ENCODE results near the gene CCS.

Gene CCS

GRCh38 chr11:66556086-66556485 lies 36.9 kb upstream of the CCS start:
- H3K4me3 Mint-ChIP-seq, result no peak overlapping the region
- H3K36me3 Mint-ChIP-seq, result no peaks in the 10 kb centered on the region
- no peak overlapping the region for H3K27ac Mint-ChIP-seq
- no peaks in the 10 kb centered on the region for H3K9me3 Mint-ChIP-seq
- peaks cover 6% of the 10 kb centered on the region for H3K4me1 Mint-ChIP-seq
- H3K27me3 Mint-ChIP-seq, result peaks cover 4% of the 10 kb centered on the region

GRCh38 chr11:66557733-66558326 lies 35.2 kb upstream of the CCS start:
- H3K27me3 Mint-ChIP-seq, result peaks cover 4% of the 10 kb centered on the region
- no peak overlapping the region for H3K27ac Mint-ChIP-seq
- H3K4me1 Mint-ChIP-seq, result peaks cover 6% of the 10 kb centered on the region
- H3K9me3 Mint-ChIP-seq, result no peaks in the 10 kb centered on the region
- H3K36me3 Mint-ChIP-seq, result no peaks in the 10 kb centered on the region
- H3K4me3 Mint-ChIP-seq, result no peak overlapping the region

- Mint-ChIP-seq H3K4me1 (peaks cover 6% of the 10 kb centered on the region), H3K36me3 (no peaks in the 10 kb centered on the region), H3K4me3 (peak overlapping the region; percentile 51), H3K27ac (no peak overlapping the region), H3K27me3 (peaks cover 4% of the 10 kb centered on the region), H3K9me3 (no peaks in the 10 kb centered on the region)
Observed at GRCh38 chr11:66559142-66559865, 33.7 kb upstream of the CCS start.

- peaks cover 4% of the 10 kb centered on the region for H3K27me3 Mint-ChIP-seq
- no peak overlapping the region for H3K27ac Mint-ChIP-seq
- no peaks in the 10 kb centered on the region for H3K36me3 Mint-ChIP-seq
- no peak overlapping the region for H3K4me3 Mint-ChIP-seq
- no peaks in the 10 kb centered on the region for H3K9me3 Mint-ChIP-seq
- H3K4me1 Mint-ChIP-seq, result peaks cover 6% of the 10 kb centered on the region
Observed at GRCh38 chr11:66559866-66560676, 32.9 kb upstream of the CCS start.

GRCh38 chr11:66561178-66561974 lies 31.6 kb upstream of the CCS start:
- Mint-ChIP-seq H3K4me1 (peaks cover 6% of the 10 kb centered on the region), H3K36me3 (peaks cover 1% of the 10 kb centered on the region), H3K27ac (no peak overlapping the region), H3K9me3 (no peaks in the 10 kb centered on the region), H3K27me3 (peaks cover 4% of the 10 kb centered on the region), H3K4me3 (no peak overlapping the region)

GRCh38 chr11:66561975-66562248 lies 31.1 kb upstream of the CCS start:
- H3K4me3 Mint-ChIP-seq, result no peak overlapping the region
- no peak overlapping the region for H3K27ac Mint-ChIP-seq
- H3K27me3 Mint-ChIP-seq, result peaks cover 4% of the 10 kb centered on the region
- H3K36me3 Mint-ChIP-seq, result peaks cover 1% of the 10 kb centered on the region
- peaks cover 6% of the 10 kb centered on the region for H3K4me1 Mint-ChIP-seq
- no peaks in the 10 kb centered on the region for H3K9me3 Mint-ChIP-seq

- no peak overlapping the region for H3K27ac Mint-ChIP-seq
- no peaks in the 10 kb centered on the region for H3K9me3 Mint-ChIP-seq
- H3K36me3 Mint-ChIP-seq, result peaks cover 1% of the 10 kb centered on the region
- H3K27me3 Mint-ChIP-seq, result peaks cover 4% of the 10 kb centered on the region
- peaks cover 8% of the 10 kb centered on the region for H3K4me1 Mint-ChIP-seq
- H3K4me3 Mint-ChIP-seq, result no peak overlapping the region
Observed at GRCh38 chr11:66562275-66562674, 30.7 kb upstream of the CCS start.

GRCh38 chr11:66562907-66563583 lies 29.9 kb upstream of the CCS start:
- Mint-ChIP-seq H3K9me3 (no peaks in the 10 kb centered on the region), H3K27me3 (peaks cover 4% of the 10 kb centered on the region), H3K4me3 (no peak overlapping the region), H3K36me3 (peaks cover 1% of the 10 kb centered on the region), H3K27ac (no peak overlapping the region), H3K4me1 (peaks cover 15% of the 10 kb centered on the region)

GRCh38 chr11:66563832-66564231 lies 29.2 kb upstream of the CCS start:
- Mint-ChIP-seq H3K4me3 (no peak overlapping the region), H3K9me3 (no peaks in the 10 kb centered on the region), H3K27me3 (peaks cover under 1% of the 10 kb centered on the region), H3K36me3 (peaks cover 1% of the 10 kb centered on the region), H3K4me1 (peaks cover 17% of the 10 kb centered on the region), H3K27ac (no peak overlapping the region)

GRCh38 chr11:66564538-66564937 lies 28.4 kb upstream of the CCS start:
- Mint-ChIP-seq H3K4me1 (peaks cover 14% of the 10 kb centered on the region), H3K36me3 (peaks cover 1% of the 10 kb centered on the region), H3K4me3 (no peak overlapping the region), H3K27me3 (no peaks in the 10 kb centered on the region), H3K9me3 (no peaks in the 10 kb centered on the region), H3K27ac (no peak overlapping the region)

- Mint-ChIP-seq H3K9me3 (no peaks in the 10 kb centered on the region), H3K27me3 (no peaks in the 10 kb centered on the region), H3K27ac (no peak overlapping the region), H3K36me3 (peaks cover 1% of the 10 kb centered on the region), H3K4me1 (peaks cover 14% of the 10 kb centered on the region), H3K4me3 (no peak overlapping the region)
Observed at GRCh38 chr11:66564984-66565383, 28.0 kb upstream of the CCS start.

- peak overlapping the region; percentile 8 for H3K4me3 Mint-ChIP-seq
- no peaks in the 10 kb centered on the region for H3K9me3 Mint-ChIP-seq
- H3K36me3 Mint-ChIP-seq, result peaks cover 1% of the 10 kb centered on the region
- H3K27me3 Mint-ChIP-seq, result no peaks in the 10 kb centered on the region
- no peak overlapping the region for H3K27ac Mint-ChIP-seq
- H3K4me1 Mint-ChIP-seq, result peaks cover 14% of the 10 kb centered on the region
Observed at GRCh38 chr11:66566221-66566620, 26.8 kb upstream of the CCS start.

GRCh38 chr11:66567787-66568123 lies 25.2 kb upstream of the CCS start:
- Mint-ChIP-seq H3K9me3 (no peaks in the 10 kb centered on the region), H3K27ac (no peak overlapping the region), H3K4me1 (peaks cover 14% of the 10 kb centered on the region), H3K36me3 (peaks cover 1% of the 10 kb centered on the region), H3K4me3 (peak overlapping the region; percentile 79), H3K27me3 (no peaks in the 10 kb centered on the region)

GRCh38 chr11:66568124-66568916 lies 24.7 kb upstream of the CCS start, which contains the start of gene CTSF:
TSS of gene CTSF (minus strand) at chr11:66568606. CDS start at chr11:66568486, 120 bp downstream.
- H3K36me3 Mint-ChIP-seq, result peaks cover 1% of the 10 kb centered on the region
- H3K9me3 Mint-ChIP-seq, result no peaks in the 10 kb centered on the region
- H3K4me1 Mint-ChIP-seq, result peaks cover 14% of the 10 kb centered on the region
- peak within 1 kb of the TSS; percentile 78 for H3K27ac Mint-ChIP-seq
- no peaks in the 10 kb centered on the region for H3K27me3 Mint-ChIP-seq
- peak within 1 kb of the TSS; percentile 86 for H3K4me3 Mint-ChIP-seq

All from activated naive CD4-positive, alpha-beta T cell treated with anti-CD3 and anti-CD28 coated beads, Interleukin-2, amount 50 U/mL, for 24 hours (primary cell).